WTC11 (cell line): ENCODE data around the gene EEIG2.

Experiments
- CTCF ChIP-seq: fragments of 200-600 bp; IDR thresholded peaks from 2 replicates; pipeline ENCODE4 v1.8.0; 2022; ENCODE audit warnings: antibody characterized with exemption
- EMX1 ChIP-seq: fragments of 250-450 bp; sonication (Bioruptor Pico); IDR thresholded peaks from 2 replicates; pipeline ENCODE4 v1.8.0; 2021; ENCODE audit warnings: mild to moderate bottlenecking
- ESRRA ChIP-seq: sonication (generic); formaldehyde crosslinking; IDR thresholded peaks from 2 replicates; pipeline ENCODE4 v1.8.1; 2022; ENCODE audit warnings: mild to moderate bottlenecking, missing genetic modification reagents, borderline replicate concordance
- ETV6 ChIP-seq: sonication (generic); formaldehyde crosslinking; IDR thresholded peaks from 2 replicates; pipeline ENCODE4 v1.8.1; 2022; ENCODE audit warnings: mild to moderate bottlenecking, missing genetic modification reagents
- FOXP1 ChIP-seq: sonication (generic); formaldehyde crosslinking; IDR thresholded peaks from 2 replicates; pipeline ENCODE4 v1.8.0; 2022; ENCODE audit warnings: missing genetic modification reagents, mild to moderate bottlenecking, moderate library complexity, borderline replicate concordance

- TF ChIP-seq EMX1 (CRISPR knock-in tag) = no peak
- no peak for TF ChIP-seq FOXP1
- no peak for TF ChIP-seq CTCF
- no peak for TF ChIP-seq ESRRA
- TF ChIP-seq ETV6 (CRISPR knock-in tag) = no peak
Measured at GRCh38 chr1:108575375-108575774, 15.5 kb downstream of the EEIG2 start.
